HG02642 (cell line): Measurements from ENCODE around the gene GSX1.
"Not testable (repeated sequence)": the region's sequence is repeated elsewhere in the genome, so short reads cannot be mapped to it uniquely, and the experiment has no call there.

Experiments used
- ATAC-seq: cut with Tn5 transposase; IDR thresholded peaks from one replicate; pipeline ENCODE4 v1.9.1; 2021; ENCODE audit warnings: mild to moderate bottlenecking; ENCODE audit not compliant: unreplicated experiment, poor library complexity

The GSX1 gene

GRCh38 chr13:27792393-27793218 is at the start of gene GSX1:
Gene GSX1, plus strand, starts transcription at chr13:27792483. Its CDS starts 208 bp downstream, at chr13:27792691.
- ATAC-seq: no peak

DNA sequence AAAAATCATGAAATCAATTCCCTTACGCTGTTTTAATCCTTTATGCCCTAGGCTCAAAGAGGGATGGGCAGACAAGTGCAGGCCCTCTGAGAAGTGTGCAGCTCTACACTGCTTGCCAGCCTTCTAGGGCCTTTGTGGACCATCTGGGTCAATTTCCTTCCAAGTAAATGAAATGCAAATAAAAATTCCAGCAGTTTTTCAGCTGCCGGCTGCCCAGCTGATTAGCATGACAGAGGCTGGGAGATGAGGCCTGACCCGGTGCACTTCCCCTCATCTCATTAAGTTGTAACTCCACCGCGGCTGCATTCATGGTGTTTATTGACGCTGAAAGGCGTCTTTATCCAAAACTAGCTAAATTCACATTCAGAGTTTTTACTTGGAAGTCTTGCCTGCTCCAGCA is 47.5 kb upstream of the GSX1 start:
- no peak for ATAC-seq

DNA sequence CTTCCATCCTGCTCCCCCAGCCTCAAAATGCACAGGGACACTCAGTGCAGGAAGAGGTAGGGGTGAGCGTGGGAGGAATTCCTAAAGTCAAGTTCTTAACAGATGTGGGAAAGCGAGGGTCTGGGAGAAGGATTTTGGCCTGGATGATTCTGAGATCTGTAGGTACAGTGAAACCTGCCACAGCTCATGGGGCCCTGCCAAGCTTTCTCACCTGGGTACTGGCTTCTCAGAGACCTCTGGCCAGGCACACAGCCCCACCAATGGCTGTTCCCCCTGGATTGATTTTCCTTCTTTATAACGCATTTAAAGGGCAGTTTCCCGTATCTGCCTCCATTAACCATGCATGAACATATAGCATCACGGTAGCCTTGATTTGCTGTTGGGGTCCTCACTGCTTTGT is 47.0 kb upstream of the GSX1 start:
- no peak for ATAC-seq

- ATAC-seq: not testable (repeated sequence)
These were observed 44.1 kb upstream of the GSX1 start for GRCh38 chr13:27748143-27748542.

DNA sequence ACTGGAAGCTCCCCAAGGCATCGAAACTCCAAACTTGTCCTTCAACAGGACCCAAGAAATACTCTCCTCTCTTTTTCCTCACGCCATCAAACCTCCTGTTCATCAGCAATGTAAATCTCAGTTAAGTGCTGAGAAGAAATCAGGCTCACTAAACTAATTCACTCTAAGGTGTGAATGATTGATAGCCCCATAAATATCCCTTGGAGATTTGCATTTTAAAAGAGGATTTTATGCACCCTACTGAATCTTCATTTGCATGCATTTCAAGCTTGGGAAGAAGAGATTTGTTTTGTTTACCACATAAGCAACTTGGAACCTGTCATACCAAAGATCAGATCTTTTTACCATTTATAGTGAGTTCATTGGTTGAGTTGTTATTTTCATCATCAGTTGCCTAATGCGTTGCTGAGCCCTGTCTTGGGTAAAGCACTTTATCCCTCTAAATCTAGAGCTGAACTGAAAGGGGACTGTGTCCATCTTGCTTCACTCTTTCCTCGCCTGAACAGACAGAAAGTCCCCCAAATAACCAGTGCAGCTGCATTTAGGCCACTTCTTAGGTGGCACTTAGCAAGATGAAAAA is 40.2 kb upstream of the GSX1 start:
- no peak for ATAC-seq

DNA sequence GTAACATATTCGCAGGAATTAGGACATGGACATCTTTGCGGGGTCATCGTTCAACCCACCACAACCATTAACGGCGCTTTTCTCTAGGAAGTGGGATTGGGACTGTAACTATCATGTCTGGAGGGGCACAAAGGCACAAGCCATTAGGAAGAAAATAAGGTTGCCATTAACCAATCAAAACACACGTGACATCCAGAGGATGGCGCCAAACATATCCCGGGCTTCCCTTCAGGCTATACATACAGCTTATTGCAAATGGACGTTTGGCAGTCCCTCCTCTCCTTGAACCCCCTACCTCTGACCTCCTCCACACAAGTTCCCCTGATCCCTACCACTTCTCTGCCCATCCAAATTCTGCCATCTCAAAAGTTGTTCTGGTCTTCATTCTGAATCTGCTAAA is 26.6 kb upstream of the GSX1 start:
- no peak for ATAC-seq

- no peak for ATAC-seq
These were observed 21.5 kb upstream of the GSX1 start for GRCh38 chr13:27770809-27771208.

DNA sequence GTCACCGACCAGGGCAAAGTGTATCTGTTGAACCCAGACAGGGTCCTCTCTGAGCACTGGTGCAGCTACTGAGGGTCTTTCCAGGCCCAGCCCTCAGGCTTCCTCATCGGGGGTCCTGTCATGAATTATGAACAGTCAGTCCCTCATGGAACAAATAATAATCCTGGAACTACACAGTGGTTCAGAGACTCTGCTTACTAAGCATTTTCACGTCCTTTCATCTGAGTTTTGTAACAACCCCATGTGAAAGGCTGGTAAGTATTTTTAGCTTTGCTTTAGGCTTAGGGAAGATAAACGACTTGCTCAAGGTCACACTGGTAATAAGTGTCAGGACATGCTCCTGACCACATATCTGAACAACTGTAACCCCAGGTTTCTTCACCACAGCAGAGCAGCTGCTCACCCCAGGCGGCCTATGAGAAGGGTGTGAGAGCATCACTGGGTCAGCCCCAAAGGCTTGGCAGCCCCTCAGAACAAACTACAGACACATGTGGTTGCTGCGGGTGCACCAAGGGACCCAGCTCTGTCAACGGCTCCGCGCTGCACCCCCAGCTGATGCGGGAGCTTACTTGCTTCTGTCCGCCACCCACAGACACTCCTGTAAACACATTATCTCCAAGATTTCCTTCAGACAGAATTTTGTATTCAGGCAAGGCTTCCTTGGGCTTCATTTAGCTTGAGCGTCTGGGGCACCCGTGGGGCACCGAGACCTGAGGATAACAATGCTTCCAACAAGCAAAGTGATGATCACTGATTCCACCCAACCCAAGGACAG is 19.4 kb upstream of the GSX1 start:
- no peak for ATAC-seq

DNA sequence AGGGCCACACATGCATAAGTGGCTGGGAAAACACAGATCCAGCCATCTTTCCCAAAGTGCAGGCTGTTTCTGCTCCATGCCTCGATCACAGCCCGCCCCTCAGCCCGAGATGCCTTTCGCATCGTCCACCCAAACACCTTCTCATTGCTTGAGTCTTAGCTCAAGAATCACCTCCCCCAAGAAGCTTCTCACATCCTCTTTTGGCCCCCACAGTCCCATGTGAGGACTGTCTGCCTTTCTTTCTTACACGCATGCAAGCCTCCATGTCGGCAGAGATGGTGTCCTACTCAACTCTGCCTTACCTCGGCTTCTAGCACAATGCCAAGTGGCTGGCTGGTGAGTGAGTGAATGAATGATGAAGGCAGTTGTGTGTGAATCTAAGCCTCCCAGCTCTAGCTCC is 18.1 kb upstream of the GSX1 start:
- no peak for ATAC-seq

DNA sequence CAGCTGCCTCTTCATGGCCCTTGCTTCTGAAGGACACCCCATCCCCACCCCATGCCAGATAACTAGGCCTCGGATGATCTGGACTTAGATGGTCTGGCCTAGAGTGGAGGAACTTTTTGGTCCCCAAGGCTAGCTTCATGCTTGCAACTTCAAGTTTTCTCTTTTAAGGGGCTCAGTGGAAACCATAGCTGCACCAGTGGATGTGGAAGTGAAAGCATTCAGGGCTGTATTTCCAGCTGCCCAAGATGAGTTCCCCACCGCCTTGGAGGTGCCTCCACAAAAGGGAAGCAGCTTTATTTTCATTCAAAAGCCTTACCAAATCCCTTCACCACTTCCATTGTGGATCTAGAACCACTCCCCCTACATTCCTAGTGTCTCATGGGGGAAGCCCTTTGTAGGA is 17.6 kb upstream of the GSX1 start:
- ATAC-seq: no peak

DNA sequence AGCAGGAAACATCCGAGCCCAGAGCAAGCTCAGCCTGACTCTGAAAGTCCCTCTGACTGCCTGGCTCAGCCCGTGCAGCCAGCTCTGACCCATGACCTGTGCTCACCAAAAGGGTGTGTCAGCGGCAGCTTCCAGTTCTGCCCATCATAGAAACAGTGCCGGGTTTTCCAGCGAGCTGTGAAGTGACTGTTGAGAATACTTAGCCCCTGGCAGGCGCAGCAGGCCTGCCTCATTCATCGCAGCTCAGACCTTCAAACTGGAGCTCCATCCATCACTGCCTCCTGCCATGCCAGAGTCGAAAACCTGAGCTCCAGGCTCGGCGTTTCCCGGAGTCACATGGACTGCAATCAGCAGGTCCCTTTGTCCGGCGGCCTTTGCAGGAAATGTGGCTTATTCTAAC is 16.3 kb upstream of the GSX1 start:
- ATAC-seq: no peak

DNA sequence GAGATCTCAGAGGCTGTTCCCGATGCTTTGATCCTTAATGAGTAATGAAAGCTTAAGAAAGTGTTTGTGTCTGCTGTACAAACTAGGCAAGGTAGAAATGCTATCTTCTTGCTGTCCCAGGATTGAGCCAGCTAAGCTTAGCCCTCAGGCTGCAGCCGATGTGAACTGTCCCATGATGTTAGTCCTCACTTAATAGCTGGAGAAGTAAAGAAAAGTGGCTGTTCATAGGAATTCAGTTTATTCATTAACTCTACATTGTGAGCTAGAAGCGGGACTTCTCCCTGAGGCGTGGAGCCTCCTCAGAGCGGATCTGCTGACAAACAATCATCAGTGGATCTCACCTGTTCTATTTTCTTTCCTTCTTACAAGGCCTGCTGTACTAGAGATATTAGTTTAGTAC is 10.1 kb upstream of the GSX1 start:
- no peak for ATAC-seq

- ATAC-seq: no peak
These were observed 9.2 kb upstream of the GSX1 start for GRCh38 chr13:27783111-27783510.

GRCh38 chr13:27788271-27788670 is 4.0 kb upstream of the GSX1 start:
- ATAC-seq: no peak

- ATAC-seq: no peak
These were observed 3.2 kb upstream of the GSX1 start for GRCh38 chr13:27789153-27789494.

GRCh38 chr13:27789495-27790303 is 2.6 kb upstream of the GSX1 start:
- ATAC-seq: no peak

GRCh38 chr13:27790523-27790922 is 1.8 kb upstream of the GSX1 start:
- ATAC-seq: no peak

DNA sequence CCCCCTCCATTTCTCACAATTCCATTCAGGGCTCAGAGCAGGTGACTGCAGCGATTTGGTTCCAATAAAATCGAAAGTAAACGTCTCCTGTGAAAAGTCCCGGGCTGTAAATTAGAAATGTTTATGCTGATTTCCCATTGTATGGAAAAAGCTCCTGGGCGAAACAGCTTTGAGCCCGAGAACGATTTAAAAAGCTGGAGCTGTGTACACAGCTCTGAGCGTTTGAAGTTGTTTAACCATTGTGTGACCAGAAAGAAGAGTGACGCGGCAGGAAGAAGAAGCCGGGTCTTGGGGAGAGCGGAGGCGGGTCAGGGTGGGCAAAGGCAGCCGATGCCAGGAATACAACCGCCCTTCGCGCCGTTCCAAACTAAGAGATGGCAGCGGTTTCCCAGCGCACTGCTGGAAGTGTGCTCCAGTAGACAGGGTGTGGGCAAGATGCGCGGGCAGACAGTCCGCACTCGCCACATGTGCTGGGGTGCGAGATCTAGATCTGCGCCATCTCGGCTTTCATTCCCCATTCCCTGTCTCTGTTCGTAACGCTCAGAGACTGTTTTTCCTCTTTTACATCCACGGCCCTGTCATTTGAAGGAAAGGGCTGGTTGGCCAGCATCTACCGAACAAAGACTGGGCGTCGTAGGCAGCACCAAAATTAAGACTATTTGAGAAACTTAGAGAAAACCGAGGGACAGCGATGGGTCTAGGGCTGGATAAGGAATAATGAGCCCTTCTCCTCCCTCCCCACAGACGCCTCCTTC is 960 bp upstream of the GSX1 start:
- no peak for ATAC-seq

- ATAC-seq: no peak
These were observed 336 bp upstream of the GSX1 start for GRCh38 chr13:27791901-27792392.
